ENCODE measurements around the gene TTC23.
"Not testable (repeated sequence)": the region's sequence is repeated elsewhere in the genome, so short reads cannot be mapped to it uniquely, and the experiment has no call there.

TTC23 gene

DNA sequence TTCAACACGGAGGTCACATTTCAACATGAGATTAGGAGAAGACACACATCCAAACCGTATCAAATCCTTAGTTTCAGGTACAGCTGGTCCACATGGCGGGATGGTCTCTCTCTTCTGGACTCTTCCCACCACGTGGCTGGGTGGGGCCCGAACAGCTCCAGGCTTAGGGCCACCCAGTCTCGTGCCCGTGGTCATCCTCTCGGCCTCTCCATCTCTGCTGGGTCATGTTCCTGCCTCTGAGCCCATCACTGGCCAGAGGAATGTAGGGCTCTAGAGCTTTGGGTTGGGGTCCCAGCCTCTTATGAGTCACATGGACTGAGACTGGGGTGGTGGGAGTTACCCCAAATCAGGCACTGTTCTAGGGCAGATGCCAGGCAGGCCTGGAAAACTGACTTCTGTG is 132.3 kb downstream of the TTC23 start:
- DNase-seq (ENCODE audit: low read depth), result no peak
- H3K4me3 ChIP-seq (ENCODE audit: low read depth, low read length), result no peak overlapping the region
- TF ChIP-seq, protein P1, sequence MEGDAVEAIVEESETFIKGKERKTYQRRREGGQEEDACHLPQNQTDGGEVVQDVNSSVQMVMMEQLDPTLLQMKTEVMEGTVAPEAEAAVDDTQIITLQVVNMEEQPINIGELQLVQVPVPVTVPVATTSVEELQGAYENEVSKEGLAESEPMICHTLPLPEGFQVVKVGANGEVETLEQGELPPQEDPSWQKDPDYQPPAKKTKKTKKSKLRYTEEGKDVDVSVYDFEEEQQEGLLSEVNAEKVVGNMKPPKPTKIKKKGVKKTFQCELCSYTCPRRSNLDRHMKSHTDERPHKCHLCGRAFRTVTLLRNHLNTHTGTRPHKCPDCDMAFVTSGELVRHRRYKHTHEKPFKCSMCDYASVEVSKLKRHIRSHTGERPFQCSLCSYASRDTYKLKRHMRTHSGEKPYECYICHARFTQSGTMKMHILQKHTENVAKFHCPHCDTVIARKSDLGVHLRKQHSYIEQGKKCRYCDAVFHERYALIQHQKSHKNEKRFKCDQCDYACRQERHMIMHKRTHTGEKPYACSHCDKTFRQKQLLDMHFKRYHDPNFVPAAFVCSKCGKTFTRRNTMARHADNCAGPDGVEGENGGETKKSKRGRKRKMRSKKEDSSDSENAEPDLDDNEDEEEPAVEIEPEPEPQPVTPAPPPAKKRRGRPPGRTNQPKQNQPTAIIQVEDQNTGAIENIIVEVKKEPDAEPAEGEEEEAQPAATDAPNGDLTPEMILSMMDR (IDR thresholded peaks at IDR 0.05; ENCODE audit: insufficient read depth, low read depth, low read length, missing control alignments), result no peak

DNA sequence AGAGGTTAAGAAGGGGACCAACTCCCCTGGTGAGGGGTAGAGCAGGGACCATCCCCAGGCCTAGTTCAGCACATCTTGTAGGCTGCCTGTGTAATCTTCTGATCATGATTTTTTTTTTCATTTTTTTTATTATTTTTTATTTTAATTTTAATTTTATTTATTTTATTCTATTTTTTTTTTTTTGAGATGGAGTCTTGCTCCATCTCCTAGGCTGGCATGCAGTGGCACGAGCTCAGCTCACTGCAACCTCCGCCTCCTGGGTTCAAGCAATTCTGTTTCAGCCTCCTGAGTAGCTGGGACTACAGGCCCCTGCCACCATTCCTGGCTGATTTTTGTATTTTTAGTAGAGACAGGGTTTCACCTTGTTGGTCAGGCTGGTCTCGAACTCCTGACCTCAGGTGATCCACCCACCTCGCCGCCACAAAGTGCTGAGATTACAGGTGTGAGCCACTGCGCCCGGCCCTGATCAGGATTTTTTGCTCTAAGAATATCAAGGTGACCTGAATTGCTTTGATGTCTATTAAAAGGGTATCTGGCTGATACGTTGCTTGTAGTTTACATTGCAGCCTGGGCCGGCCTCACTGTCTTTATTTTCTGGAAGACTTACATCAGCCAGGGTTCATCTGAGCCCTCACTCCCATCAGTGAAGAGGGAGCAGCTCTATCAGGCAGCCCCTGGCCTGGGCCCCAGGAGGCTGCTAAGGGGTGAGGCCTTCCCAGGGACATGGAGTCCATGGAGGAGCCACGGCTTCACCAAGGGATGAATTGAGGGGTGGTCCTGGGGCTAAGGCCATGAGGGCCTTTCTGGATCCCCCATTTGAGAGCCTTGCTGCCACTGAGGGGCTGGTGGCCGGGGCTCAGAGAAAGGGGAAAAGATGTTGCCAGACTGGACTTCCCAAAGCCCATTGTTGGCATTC is 133.8 kb downstream of the TTC23 start:
- TF ChIP-seq, protein P1 (IDR thresholded peaks at IDR 0.05; ENCODE audit: insufficient read depth, low read depth, low read length, missing control alignments), result no peak
- H3K4me3 ChIP-seq (ENCODE audit: low read depth, low read length), result no peak overlapping the region
- DNase-seq (ENCODE audit: low read depth), result no peak

DNA sequence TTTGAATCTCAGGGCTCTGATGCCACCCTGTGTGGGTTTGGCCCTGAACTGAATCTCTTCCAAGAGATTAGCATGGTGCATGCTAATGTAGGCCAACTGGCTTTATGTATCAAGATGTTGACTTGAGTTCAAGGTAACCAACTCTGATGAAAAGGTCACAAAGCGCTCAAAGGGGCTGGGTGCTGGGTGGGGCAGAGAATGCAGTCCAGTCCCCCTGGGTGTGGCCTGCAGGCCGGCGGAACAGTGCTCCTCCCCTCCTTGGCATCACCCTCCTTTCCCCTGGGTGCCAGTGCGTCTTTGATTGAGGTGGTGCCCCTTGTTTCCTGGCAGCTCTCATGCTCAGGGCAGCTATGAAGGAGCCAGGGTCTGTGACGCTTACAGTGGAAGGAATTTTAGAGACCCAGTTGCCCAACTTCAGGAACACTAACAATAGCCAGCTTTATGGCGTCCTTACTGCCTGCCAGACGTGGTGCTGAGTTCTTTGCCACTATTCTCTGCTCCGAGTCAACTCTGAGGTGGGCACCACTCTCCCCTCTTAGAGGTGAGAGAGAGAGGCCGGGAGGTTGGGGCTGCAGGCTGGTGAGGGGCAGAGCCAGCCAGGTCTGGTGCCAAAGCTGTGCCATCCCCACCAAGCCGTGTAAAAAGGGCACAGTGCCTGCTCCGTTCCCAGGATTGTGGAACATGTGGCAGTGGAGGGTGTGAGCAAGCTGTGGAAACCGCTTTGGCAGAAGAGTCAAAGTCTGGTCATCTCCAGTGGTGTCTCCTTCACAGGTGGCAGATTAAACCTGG is 134.7 kb downstream of the TTC23 start:
- TF ChIP-seq, protein P1 (IDR thresholded peaks at IDR 0.05; ENCODE audit: insufficient read depth, low read depth, low read length, missing control alignments), result no peak
- H3K4me3 ChIP-seq (ENCODE audit: low read depth, low read length), result no peak overlapping the region
- no peak for DNase-seq (ENCODE audit: low read depth)

DNA sequence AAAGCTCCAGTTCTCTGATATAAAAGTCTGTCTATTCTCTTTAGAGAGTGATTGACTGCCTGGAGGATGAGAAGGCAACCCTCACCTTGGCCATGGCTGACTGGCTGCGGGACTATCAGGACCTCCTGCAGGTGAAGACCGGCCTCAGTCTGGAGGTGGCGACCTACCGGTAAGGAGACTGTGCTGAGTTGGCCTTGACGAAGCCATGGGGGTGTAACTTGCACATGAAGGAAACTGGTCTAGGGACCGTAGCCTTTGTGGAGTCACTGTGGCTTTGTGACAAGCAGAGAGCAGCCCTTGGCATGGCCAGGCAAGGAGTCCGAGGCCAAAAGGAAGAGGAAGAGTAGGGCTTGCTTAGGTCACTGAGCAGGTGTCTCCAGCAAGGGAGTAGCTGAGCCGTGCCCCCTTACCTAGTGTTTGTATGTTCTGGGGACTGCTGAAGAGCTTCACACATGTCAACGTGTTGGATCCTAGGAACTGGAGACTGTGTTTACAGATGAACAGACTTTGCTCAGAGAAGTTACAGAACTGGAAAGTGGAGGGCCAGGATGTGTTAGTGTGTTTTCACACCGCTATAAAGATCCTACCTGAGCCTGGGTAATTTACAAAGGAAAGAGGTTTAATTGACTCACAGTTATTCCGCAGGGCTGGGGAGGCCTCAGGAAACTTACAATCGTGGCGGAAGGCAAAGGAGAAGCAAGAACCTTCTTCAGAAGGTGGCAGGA is 135.7 kb downstream of the TTC23 start:
- TF ChIP-seq, protein P1 (IDR thresholded peaks at IDR 0.05; ENCODE audit: insufficient read depth, low read depth, low read length, missing control alignments), result no peak
- DNase-seq (ENCODE audit: low read depth), result no peak
- H3K4me3 ChIP-seq (ENCODE audit: low read depth, low read length), result no peak overlapping the region

DNA sequence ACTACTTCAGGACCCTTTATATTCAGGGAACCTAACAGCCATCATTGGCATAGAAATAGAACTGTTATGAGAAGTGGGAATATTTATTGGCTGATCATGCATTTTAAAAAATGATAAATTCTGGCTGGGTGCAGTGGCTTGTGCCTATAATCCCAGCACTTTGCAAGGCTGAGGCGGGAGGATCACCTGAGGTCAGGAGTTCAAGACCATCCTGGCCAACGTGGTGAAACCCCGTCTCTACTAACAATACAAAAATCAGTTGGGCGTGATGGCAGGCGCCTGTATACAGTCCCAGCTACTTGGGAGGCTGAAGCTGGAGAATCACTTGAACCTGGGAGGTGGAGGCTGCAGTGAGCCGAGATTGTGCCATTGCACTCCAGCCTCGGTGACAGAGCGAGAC is 137.7 kb downstream of the TTC23 start:
- not testable (repeated sequence) for DNase-seq (ENCODE audit: low read depth); H3K4me3 ChIP-seq (ENCODE audit: low read depth, low read length)

DNA sequence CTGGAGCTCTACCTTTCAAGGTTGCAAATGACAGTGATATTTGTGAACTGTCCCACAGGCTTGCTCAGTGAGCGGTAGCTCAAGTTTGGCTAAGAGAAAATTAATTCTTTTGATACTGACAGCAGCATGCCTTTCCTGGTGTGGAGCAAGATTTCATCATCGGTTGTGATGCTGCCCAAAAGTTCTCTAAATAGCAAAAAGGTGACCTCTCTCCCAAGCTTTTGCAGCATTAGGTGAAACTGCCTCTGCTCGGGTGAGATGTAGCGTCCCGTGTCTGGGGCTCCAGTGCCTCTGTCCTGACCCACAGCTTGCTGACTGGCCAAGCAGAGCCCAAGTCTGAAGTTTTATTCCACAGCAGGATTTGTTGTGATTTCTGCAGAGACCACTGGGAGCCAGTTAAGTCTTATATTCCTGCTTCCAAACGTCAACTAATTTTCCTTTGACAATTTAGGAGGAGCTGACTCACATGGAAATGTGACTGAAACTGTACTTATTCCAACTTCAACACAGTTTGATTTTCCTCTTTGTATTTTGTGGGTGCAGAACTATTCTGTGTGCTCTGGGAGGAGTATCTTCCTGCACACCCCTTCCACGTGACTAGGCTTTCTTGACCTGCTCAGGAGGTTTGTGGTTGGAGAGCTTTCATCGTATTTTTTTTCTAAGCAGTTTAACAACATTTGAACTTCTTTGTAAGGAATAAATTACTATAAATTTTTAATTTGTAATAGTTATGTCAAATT is 138.6 kb downstream of the TTC23 start:
- H3K4me3 ChIP-seq (ENCODE audit: low read depth, low read length), result no peak overlapping the region
- DNase-seq (ENCODE audit: low read depth), result no peak
- TF ChIP-seq, protein P1 (IDR thresholded peaks at IDR 0.05; ENCODE audit: insufficient read depth, low read depth, low read length, missing control alignments), result no peak

All from GM12865 (cell line).